GM19043 (cell line): ENCODE results near the gene CD6.

Experiments
- ATAC-seq: cut with Tn5 transposase; IDR thresholded peaks from one replicate; pipeline ENCODE4 v1.9.1; 2021; ENCODE audit warnings: low read depth; ENCODE audit not compliant: unreplicated experiment

CD6 gene

DNA sequence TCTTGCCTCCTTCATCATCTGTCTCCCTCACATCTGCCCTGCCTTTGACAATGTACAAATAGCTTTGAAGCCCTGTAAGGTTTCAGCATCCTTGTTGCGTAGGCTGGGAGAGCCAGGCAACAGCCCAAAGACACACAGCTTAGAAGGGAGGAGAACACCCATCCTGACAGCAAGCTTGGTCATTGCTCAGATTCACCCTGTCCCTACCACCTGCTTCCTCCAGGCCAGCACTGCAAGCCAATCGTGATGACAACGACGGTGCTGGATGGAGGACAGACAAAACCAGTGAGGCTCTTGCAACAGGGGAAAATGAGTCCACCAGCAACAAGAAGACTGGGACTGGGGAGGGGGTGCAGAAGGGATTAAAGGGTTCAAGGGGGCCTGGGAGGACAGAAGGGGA is 97.9 kb downstream of the CD6 start:
- no peak for ATAC-seq
